HG02798 (cell line): ENCODE data around the gene ZNF492.
"Not testable (repeated sequence)": the region's sequence is repeated elsewhere in the genome, so short reads cannot be mapped to it uniquely, and the experiment has no call there.

Source experiments
- ATAC-seq: cut with Tn5 transposase; IDR thresholded peaks from one replicate; pipeline ENCODE4 v1.9.1; 2021; ENCODE audit warnings: mild to moderate bottlenecking; ENCODE audit not compliant: unreplicated experiment, poor library complexity

The ZNF492 gene

DNA sequence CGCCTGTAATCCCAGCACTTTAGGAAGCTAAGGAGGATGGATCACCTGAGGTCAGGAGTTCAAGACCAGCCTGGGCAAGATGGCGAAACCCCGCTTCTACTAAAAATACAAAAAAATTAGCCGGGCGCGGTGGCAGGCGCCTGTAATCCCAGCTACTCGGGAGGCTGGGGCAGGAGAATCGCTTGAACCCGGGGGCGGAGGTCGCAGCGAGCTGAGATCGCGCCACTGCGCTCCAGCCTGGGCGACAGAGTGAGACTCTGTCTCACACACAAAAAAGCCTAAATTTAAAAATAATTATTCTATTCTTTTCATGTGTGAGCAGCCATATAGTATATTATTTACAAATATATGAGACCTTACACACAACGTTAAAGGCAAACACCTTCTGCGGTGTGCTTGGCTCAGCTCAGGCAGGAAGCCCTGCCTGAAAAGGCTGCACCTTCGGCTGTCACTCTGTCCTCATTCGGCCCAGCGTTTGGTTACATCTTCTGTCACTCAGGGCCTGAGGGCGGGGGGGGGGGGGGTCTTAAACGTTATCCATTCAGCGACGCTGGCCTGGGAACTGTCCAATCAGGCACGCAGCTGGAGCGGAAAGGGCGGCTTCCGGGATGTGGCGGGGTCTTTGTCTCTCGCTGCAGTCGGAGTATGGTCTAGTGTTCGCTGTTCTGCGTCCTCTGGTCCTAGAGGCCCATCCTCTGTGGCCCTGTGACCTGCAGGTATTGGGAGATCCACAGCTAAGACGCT, at the start of gene ZNF492:
Gene ZNF492 (plus strand): TSS at position 619 of the 744 bp plus-strand sequence. CDS start 19,076 bp downstream, outside the sequence.
- ATAC-seq, result not testable (repeated sequence)

GRCh38 chr19:22595422-22595821, 38.7 kb upstream of the ZNF492 start:
- ATAC-seq, result no peak

DNA sequence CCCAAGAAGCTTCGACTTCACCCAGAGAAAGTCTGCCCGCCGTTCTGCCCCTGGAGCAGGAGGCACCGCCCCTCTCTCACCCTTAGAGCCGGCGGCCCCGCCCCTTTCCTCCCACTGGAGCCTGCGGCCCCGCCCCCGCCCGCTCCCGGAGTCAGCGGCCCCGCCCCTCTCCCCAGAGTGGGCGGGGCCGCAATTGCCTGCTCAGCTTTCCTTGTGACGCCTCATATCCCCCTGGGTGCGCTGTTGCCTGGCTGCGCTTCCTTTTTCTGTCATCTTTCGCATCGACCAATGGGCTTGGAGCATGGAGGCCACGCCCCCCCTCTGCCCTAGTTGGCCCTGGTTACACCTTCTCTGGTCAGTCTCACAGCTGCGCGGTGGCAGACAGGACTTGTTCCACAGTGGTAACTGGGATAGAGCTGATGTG, 38.2 kb upstream of the ZNF492 start:
- ATAC-seq, result no peak

GRCh38 chr19:22600690-22601648, 33.2 kb upstream of the ZNF492 start:
- ATAC-seq, result no peak

DNA sequence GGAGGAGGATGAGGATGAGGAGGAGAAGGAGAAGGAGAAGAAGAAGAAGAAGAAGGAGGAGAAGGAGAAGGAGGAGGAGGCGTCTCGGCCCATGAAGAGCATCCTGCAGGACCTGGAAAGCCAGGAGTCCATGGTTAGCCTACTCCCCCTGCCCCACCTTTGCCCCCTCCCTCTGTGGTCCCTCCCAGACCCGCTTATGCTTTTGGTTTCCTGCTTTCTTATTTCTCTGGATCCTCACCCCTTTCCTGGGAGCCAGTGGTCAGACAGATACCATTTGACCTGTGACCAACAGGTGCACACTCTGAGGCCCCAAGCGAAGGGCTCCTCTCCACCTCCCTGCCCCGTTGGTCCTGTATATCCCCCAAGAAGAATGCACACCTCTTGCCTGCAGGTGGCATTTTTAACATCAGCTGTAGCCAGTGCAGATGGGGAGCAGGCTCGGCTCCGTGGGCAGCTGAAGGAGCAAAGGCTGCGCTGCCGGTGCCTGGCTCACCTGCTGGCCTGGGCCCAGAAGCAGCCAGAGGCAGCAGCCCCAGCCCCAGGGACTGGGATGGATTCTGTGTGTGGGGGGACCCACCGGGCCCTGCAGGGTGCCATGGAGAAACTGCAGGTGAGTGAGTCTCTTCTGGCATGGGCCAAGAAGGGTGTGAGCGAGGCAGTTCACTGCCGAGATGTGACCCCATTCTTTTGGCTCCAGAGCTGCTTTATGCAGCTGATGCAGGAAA, 32.1 kb upstream of the ZNF492 start:
- ATAC-seq, result no peak

DNA sequence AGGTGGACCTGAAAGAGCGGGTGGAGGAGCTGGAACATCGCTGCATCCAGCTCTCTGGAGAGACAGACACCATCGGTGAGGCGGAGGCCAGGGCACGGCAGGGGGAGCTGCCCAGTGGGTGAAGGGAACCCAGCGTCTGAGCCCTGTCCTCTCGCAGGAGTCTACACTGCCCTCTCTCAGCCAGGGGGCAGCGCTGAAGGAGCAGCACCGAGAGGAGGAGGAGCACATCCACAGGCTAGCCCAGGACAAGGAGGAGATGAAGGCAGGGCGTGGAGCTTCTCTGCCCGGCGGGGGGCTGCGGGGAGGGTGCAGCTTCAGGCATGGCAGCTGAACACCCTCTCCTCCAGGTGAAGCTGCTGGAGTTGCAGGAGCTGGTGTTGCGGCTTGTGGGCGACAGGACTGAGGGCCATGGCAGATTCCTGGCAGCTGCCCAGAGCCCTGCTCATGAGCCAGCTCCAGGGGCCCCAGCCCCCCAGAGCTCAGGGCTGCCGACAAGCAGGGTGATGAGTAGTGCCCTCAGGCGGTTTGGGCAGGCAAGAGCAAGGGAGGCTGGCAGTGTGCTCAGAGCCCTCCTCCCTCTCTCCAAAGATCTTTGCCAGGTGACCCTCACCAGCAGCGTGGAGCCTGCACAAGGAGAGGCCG, 31.4 kb upstream of the ZNF492 start:
- no peak for ATAC-seq

GRCh38 chr19:22603518-22604440, 30.3 kb upstream of the ZNF492 start:
- ATAC-seq, result no peak

- ATAC-seq, result no peak
These were observed 29.4 kb upstream of the ZNF492 start for GRCh38 chr19:22604571-22605274.

DNA sequence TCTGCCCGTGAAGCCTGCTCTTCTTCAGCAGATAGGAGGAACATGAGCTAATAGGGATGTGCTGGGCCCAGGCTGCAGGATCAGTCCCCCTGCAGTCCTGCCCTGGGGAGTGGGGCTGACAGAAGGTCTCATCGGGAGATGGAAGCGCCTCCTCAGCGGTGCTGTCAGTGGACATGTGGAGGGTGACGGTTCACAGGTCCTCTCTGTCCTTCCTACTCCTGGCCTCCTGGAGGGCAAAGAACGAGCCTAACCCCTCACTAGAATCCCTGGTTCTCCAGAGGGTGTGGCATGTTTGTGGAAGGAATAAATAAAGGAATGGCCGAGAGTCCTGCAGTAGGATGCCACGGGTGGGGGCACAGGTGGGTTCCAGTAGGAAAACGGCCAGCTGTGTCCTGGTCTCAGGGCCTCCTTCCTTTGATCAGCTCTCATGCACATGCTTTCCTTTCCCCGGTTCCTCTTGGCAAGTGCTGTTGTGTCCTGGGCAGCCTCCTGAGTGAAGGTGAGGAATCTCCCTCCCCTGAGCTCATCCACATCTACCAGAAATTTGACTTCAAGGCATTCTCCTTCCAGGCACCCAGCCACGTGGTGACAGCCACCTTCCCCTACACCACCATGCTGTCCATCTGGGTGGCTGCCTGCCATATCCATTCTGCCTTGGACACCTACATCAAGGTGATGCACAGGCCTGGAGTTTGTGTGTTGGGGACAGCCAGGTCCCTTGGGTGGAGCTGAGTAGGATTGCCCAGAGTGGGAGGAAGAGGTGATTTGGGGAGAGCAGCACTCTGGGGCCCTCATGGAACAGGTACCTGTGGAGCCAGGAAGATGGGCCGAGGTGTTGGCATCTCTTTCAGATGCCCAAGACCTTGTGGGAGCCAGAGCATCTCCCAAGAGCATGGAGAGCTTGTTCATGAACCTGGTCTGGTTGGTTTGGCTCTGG, 28.6 kb upstream of the ZNF492 start:
- ATAC-seq, result no peak

- ATAC-seq, result no peak
These were observed 27.9 kb upstream of the ZNF492 start for GRCh38 chr19:22606212-22606553.

GRCh38 chr19:22606954-22607652, 27.0 kb upstream of the ZNF492 start:
- no peak for ATAC-seq

DNA sequence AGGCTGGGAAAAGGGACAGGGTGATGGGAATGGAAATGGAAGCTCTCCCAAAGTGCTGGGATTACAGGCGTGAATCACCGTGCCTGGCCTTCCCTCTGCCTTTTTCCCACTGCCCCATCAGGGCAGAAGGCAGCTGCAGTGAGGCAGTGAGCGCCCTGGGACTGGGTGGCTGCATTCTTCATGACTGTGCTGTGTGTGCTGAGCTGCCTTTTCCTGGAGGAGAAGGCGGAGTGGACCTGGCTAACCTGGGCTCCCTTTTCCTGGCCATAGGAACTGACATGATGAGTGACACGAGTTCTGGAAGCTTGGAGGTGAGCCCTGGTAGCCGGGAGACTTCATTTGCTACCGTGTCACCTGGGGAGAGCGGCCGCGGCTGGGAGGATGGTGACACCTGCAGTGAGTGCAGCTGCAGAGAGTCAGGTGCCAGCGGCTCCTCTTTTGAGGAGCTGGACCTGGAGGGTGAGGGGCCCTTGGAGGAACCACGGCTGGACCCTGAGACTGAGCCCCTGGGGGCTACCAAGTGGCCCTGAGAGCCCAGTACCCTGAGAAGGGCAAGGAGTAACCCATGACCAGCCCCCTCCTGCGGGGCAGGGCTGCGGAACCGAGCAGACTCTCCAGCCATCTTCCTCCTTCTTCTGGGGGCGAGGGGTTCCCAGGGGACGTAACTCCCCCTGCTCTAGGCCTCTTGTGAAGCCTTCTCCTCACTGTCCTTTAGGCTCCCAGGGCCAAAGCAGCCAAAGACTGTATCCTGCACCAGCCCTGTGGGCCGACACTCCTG, 26.3 kb upstream of the ZNF492 start:
- no peak for ATAC-seq

DNA sequence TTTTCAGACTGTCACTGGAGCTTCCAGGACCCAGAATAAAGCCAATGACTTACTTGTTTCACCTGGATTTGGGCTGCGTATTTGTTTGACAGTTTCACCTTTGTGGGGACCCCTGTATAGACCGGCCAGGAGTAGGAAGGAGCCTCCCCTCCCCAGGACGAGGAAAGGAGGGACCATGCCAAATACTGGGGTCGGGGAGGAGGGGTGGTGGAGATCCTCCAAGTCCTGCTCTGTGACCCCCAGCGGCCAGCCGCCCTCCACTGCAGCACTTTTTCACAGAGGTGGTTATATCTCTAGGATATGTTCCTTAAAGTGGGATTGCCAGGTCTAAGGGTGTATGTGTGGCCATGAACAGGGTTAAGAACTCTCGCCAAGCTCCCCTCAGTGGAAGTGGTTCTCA, 25.7 kb upstream of the ZNF492 start:
- no peak for ATAC-seq

DNA sequence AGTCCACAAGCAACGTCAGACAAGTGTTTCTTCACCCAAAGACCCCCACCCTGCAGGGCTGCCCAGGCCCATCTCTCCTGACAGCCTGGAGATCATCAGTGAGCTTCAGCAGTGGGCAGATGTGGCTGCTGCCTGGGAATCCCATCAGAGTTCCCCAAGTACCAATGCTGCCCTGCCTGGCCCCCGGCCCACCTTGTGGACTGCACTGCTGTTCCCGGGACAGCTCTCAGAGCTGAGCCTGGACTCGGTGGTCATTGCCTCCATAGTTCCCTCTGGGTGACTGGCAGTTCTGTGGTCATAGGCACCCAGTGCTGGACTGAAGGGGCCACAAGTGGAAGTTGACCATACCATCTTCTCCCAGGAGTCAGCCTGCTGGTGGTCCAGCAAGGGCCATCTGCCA, 24.5 kb upstream of the ZNF492 start:
- no peak for ATAC-seq

DNA sequence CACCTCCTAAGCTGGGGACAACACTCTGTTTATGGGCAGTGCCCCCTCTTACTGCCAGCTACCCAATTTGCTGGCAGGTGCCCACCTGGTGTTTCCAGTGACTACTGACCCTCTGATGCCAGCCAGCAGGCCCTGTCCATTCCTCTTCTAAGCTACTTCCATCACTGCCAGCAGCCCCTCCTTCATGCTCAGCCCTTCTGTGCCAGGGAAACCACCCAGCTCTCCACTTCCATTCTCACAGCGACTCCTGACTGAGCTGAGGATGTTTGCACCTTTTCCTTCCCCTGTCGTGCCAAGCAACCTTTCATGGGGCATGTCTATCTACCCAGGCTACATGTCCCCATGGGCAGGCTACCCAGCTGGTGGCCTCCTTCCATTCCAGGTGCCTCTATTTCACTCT, 24.0 kb upstream of the ZNF492 start:
- no peak for ATAC-seq

DNA sequence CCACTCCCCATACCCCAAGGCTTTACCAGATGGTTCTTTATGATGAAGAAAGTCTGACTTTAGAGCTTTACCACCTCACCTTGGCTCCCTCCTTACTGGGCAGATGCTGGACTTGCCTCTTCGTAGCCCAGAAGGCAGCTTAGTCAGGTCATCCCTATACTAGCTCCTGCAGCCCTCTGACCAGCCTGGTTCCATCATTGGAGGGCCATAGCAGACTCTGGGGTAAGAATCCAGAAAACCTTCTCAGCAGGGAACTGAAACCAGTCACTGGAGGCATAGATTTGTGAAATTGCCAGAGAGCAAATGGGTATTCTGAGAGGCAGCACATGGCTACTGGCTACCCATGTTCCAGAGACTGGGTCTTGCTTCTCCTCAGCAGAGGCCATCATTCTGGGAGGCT, 21.8 kb upstream of the ZNF492 start:
- no peak for ATAC-seq
